ENCODE results near the gene ZIC2.

The ZIC2 gene

GRCh38 chr13:99986741-99987140 is 5.2 kb downstream of the ZIC2 start:
- no peak for DNase-seq (ENCODE audit: low read depth in 2 of 2)

GRCh38 chr13:99987154-99988019 is 5.8 kb downstream of the ZIC2 start:
- DNase-seq (ENCODE audit: low read depth in 2 of 2), result no peak

- no peak for DNase-seq (ENCODE audit: low read depth in 2 of 2)
Observed at GRCh38 chr13:99988529-99989275, 7.1 kb downstream of the ZIC2 start.

- DNase-seq (ENCODE audit: low read depth in 2 of 2), result no peak
Observed at GRCh38 chr13:99989276-99990125, 7.9 kb downstream of the ZIC2 start.

GRCh38 chr13:99990126-99990977 is 8.8 kb downstream of the ZIC2 start:
- no peak for DNase-seq (ENCODE audit: low read depth in 2 of 2)

- no peak for DNase-seq (ENCODE audit: low read depth in 2 of 2)
Observed at GRCh38 chr13:99991013-99991827, 9.6 kb downstream of the ZIC2 start.

GRCh38 chr13:99991828-99992775 is 10.5 kb downstream of the ZIC2 start:
- no peak for DNase-seq (ENCODE audit: low read depth in 2 of 2)

GRCh38 chr13:99992949-99993351 is 11.4 kb downstream of the ZIC2 start:
- no peak for DNase-seq (ENCODE audit: low read depth in 2 of 2)

GRCh38 chr13:99993660-99994637 is 12.4 kb downstream of the ZIC2 start:
- no peak for DNase-seq (ENCODE audit: low read depth in 2 of 2)

GRCh38 chr13:99994638-99995020 is 13.0 kb downstream of the ZIC2 start:
- DNase-seq (ENCODE audit: low read depth in 2 of 2), result no peak

GRCh38 chr13:99995104-99995588 is 13.6 kb downstream of the ZIC2 start:
- DNase-seq (ENCODE audit: low read depth in 2 of 2), result no peak

GRCh38 chr13:99995589-99996380 is 14.2 kb downstream of the ZIC2 start:
- no peak for DNase-seq (ENCODE audit: low read depth in 2 of 2)

- no peak for DNase-seq (ENCODE audit: low read depth in 2 of 2)
Observed at GRCh38 chr13:99996381-99996973, 14.9 kb downstream of the ZIC2 start.

GRCh38 chr13:99997702-99998214 is 16.2 kb downstream of the ZIC2 start:
- DNase-seq (ENCODE audit: low read depth in 2 of 2), result no peak

- DNase-seq (ENCODE audit: low read depth in 2 of 2), result no peak
Observed at GRCh38 chr13:99998261-99998660, 16.7 kb downstream of the ZIC2 start.

- DNase-seq (ENCODE audit: low read depth in 2 of 2), result no peak
Observed at GRCh38 chr13:100014621-100015020, 33.0 kb downstream of the ZIC2 start.

Data from stimulated activated CD8-positive, alpha-beta memory T cell treated with anti-CD3 and anti-CD28 coated beads, Interleukin-15, amount 100 ng/mL, for 4 hours (primary cell).